Activated B cell treated with CpG ODN at 0.5 μM for 24 hours (primary cell): ENCODE data around the gene PSMC1. TPM values are rescaled to one million over a fixed set of nuclear protein-coding genes. Genes with fewer than 3 reads are reported as not detected.

Experiments
- ATAC-seq: fragments of 200-7000 bp; cut with Tn5 transposase; one replicate; pipeline ENCODE4 v1.10.0; 2021; ENCODE audit warnings: low read depth, mild to moderate bottlenecking, moderate library complexity
- CTCF ChIA-PET: fragments of 350-600 bp; sonication (Branson Sonifier 250); formaldehyde crosslinking; loops from one replicate; lab custom pipeline; 2021; ENCODE audit warnings: antibody characterized with exemption; lab: Charles Lee
- POLR2A ChIA-PET: fragments of 350-600 bp; sonication (Branson Sonifier 250); formaldehyde crosslinking; loops from one replicate; lab custom pipeline; 2021; ENCODE audit warnings: antibody characterized with exemption; lab: Charles Lee
- DNase-seq: peaks from one replicate; pipeline ENCODE4 v3.0.0; 2022
- H3K27ac Mint-ChIP-seq: one replicate; pipeline ENCODE4 v1.8.0; 2020; ENCODE audit warnings: mixed read lengths
- H3K27me3 Mint-ChIP-seq: one replicate; pipeline ENCODE4 v1.8.0; 2021; ENCODE audit warnings: mixed read lengths
- H3K36me3 Mint-ChIP-seq: one replicate; pipeline ENCODE4 v1.8.0; 2021; ENCODE audit warnings: low read depth, mixed read lengths
- H3K4me1 Mint-ChIP-seq: one replicate; pipeline ENCODE4 v1.8.0; 2021; ENCODE audit warnings: mixed read lengths
- H3K4me3 Mint-ChIP-seq: one replicate; pipeline ENCODE4 v1.8.0; 2020; ENCODE audit warnings: mild to moderate bottlenecking, mixed read lengths
- H3K9me3 Mint-ChIP-seq: one replicate; pipeline ENCODE4 v1.8.0; 2020; ENCODE audit warnings: mixed read lengths
- CTCF ChIP-seq: fragments of 200-600 bp; IDR thresholded peaks from one replicate; pipeline ENCODE4 v1.8.0; 2022; ENCODE audit warnings: antibody characterized with exemption, mild to moderate bottlenecking
- intact Hi-C: fragments of 100-400 bp; cut with micrococcal nuclease; formaldehyde crosslinking; loops from one replicate; pipeline ENCODE4 v1.15.1; 2024
- total RNA-seq: library from RNA; stranded (reverse); gene quantifications from 2 replicates; pipeline ENCODE4 v1.2.3, GENCODE V29; 2022

Gene PSMC1
- total RNA-seq, 1 donor from 2014 or later: 101 TPM

- DNase-seq (no peak), ATAC-seq (no peak)
- Mint-ChIP-seq H3K4me3 (no peak overlapping the region), H3K9me3 (no peaks in the 10 kb centered on the region), H3K27ac (no peak overlapping the region), H3K36me3 (peaks cover 91% of the 10 kb centered on the region), H3K27me3 (no peaks in the 10 kb centered on the region), H3K4me1 (no peaks in the 10 kb centered on the region)
- intact Hi-C loops: no loop called here
- ChIA-PET CTCF (no interaction called here), POLR2A (no interaction called here)
- TF ChIP-seq CTCF: no peak
Measured at GRCh38 chr14:90273532-90273931, 17.2 kb downstream of the PSMC1 start.

GRCh38 chr14:90274019-90274418 lies 17.7 kb downstream of the PSMC1 start:
- no peak overlapping the region for H3K27ac Mint-ChIP-seq
- no peak for DNase-seq
- H3K36me3 Mint-ChIP-seq: peaks cover 90% of the 10 kb centered on the region
- H3K4me1 Mint-ChIP-seq: no peaks in the 10 kb centered on the region
- no peak overlapping the region for H3K4me3 Mint-ChIP-seq
- H3K9me3 Mint-ChIP-seq: no peaks in the 10 kb centered on the region
- no peak for ATAC-seq
- ChIA-PET POLR2A (no interaction called here), CTCF (no interaction called here)
- no peaks in the 10 kb centered on the region for H3K27me3 Mint-ChIP-seq
- no peak for TF ChIP-seq CTCF
- intact Hi-C loops: no loop called here

GRCh38 chr14:90274808-90275457 lies 18.6 kb downstream of the PSMC1 start:
- H3K4me1 Mint-ChIP-seq: no peaks in the 10 kb centered on the region
- ChIA-PET CTCF (no interaction called here), POLR2A (no interaction called here)
- H3K27me3 Mint-ChIP-seq: no peaks in the 10 kb centered on the region
- no peak for ATAC-seq
- no peak overlapping the region for H3K4me3 Mint-ChIP-seq
- DNase-seq: no peak
- H3K36me3 Mint-ChIP-seq: peaks cover 89% of the 10 kb centered on the region
- intact Hi-C loops: no loop called here
- H3K27ac Mint-ChIP-seq: no peak overlapping the region
- H3K9me3 Mint-ChIP-seq: no peaks in the 10 kb centered on the region
- no peak for TF ChIP-seq CTCF

- ChIA-PET POLR2A (no interaction called here), CTCF (no interaction called here)
- no peaks in the 10 kb centered on the region for H3K9me3 Mint-ChIP-seq
- DNase-seq (no peak), ATAC-seq (no peak)
- no peaks in the 10 kb centered on the region for H3K27me3 Mint-ChIP-seq
- H3K4me3 Mint-ChIP-seq: no peak overlapping the region
- H3K36me3 Mint-ChIP-seq: peaks cover 89% of the 10 kb centered on the region
- TF ChIP-seq CTCF: no peak
- intact Hi-C loops: no loop called here
- no peaks in the 10 kb centered on the region for H3K4me1 Mint-ChIP-seq
- no peak overlapping the region for H3K27ac Mint-ChIP-seq
Measured at GRCh38 chr14:90275458-90275814, 19.1 kb downstream of the PSMC1 start.

- DNase-seq (no peak), ATAC-seq (no peak)
- Mint-ChIP-seq H3K36me3 (peaks cover 89% of the 10 kb centered on the region), H3K27me3 (no peaks in the 10 kb centered on the region), H3K27ac (no peak overlapping the region), H3K9me3 (no peaks in the 10 kb centered on the region), H3K4me1 (no peaks in the 10 kb centered on the region), H3K4me3 (no peak overlapping the region)
- POLR2A ChIA-PET: no interaction called here
- no peak for TF ChIP-seq CTCF
- intact Hi-C loops: no loop called here
- CTCF ChIA-PET: no interaction called here
Measured at GRCh38 chr14:90275820-90276219, 19.5 kb downstream of the PSMC1 start.
